Astrocyte of the spinal cord (primary cell): ENCODE data around the gene BCAS1.

Source experiments
- DNase-seq: peaks from one replicate; pipeline ENCODE4 v3.0.0; 2011; ENCODE audit warnings: low read depth, low spot score
- H3K4me3 ChIP-seq: 2 replicates; pipeline ENCODE4 v1.5.1; 2011; ENCODE audit warnings: low read depth, mild to moderate bottlenecking, low read length, moderate library complexity
- CTCF ChIP-seq: IDR thresholded peaks from 2 replicates; pipeline ENCODE4 v1.5.1; 2012; ENCODE audit warnings: low read depth, mild to moderate bottlenecking, low read length, inconsistent platforms
- in situ Hi-C: cut with HindIII; loops from 2 replicates; pipeline ENCODE4 v1.10.0; 2017; ENCODE audit warnings: low sequenced_read_pairs

Gene BCAS1

GRCh38 chr20:54056762-54057639 lies 13.4 kb downstream of the BCAS1 start:
- in situ Hi-C loops, result no loop called here

GRCh38 chr20:54054516-54054915 lies 15.9 kb downstream of the BCAS1 start:
- DNase-seq, result no peak
- in situ Hi-C loops, result no loop called here
- no peak for TF ChIP-seq CTCF

More at GRCh38 chr20:54056762-54057639, 13.4 kb downstream of the BCAS1 start:
- TF ChIP-seq CTCF, result no peak
- no peak for DNase-seq
- no peak overlapping the region for H3K4me3 ChIP-seq

DNA sequence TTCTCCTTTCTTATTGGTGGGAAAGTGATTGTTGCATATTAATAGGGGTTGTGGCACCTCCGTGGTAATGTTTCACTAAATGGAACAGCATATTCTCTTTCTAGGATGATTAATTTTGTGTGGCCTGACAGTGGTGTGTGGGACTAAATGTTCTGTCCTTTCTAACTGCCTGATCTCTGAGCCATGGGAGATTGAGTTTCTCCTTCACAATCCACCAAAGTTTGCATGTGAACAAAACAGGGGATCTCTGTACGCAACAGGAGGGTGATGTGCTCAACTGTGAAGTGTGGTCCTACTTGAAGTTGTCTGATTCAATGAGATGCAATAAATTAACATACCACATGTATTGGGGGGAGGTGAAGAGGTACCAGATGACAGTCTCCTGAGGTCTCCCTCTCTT lies 19.3 kb downstream of the BCAS1 start:
- no peak for TF ChIP-seq CTCF
- in situ Hi-C loops, result no loop called here
- no peak for DNase-seq
- H3K4me3 ChIP-seq, result no peak overlapping the region

More at GRCh38 chr20:54054516-54054915, 15.9 kb downstream of the BCAS1 start:
- no peak overlapping the region for H3K4me3 ChIP-seq

GRCh38 chr20:54048891-54049545 lies 21.4 kb downstream of the BCAS1 start:
- no peak for DNase-seq
- no peak overlapping the region for H3K4me3 ChIP-seq
- no peak for TF ChIP-seq CTCF
- in situ Hi-C loops, result no loop called here

DNA sequence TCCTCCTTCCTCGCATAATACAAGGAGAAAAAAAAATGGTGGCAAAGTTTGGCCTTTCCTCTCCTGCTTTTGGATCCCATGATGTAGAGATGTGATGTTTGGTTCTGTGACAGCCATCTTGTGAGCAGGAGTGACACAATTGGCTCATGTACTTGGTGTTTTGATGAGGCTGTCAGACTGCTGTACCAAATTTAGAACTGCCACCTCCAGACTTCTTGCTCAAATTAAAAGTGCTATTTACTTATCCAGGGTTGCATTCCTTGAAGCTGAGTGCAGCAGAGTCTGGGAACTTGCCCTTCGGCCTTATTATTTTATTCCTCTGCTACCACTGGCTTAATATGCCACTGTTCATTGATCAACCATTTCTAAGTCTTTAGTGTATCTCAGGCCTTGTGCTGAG lies 21.9 kb downstream of the BCAS1 start:
- DNase-seq, result no peak
- no peak for TF ChIP-seq CTCF
- no peak overlapping the region for H3K4me3 ChIP-seq
- in situ Hi-C loops, result no loop called here

DNA sequence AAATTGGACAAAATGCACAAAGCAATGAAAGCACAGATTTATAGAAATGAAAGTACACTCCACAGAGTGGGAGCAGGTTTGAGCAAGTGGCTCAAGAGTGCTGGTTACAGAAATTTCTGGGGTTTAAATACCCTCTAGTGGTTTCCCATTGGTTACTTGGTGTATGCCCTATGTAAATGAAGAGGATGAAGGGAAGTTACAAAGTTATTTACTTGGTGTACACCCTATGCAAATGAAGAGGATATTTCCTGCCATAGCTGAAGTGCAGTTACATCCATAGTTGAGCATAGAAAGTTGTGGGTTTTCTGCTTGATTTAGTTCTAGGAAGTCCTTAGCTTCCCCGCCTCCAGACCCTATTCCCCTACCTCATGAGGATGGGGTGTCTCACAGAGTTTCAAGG lies 22.7 kb downstream of the BCAS1 start:
- in situ Hi-C loops, result no loop called here
- TF ChIP-seq CTCF, result no peak
- no peak for DNase-seq
- no peak overlapping the region for H3K4me3 ChIP-seq
